Measurements from ENCODE around the gene SPATA31D3. TPM values are rescaled to one million over a fixed set of nuclear protein-coding genes. Genes with fewer than 3 reads are reported as not detected.

The SPATA31D3 gene
- total and polyA plus RNA-seq, 4 donors, result 0.02 TPM; not detected in 3

DNA sequence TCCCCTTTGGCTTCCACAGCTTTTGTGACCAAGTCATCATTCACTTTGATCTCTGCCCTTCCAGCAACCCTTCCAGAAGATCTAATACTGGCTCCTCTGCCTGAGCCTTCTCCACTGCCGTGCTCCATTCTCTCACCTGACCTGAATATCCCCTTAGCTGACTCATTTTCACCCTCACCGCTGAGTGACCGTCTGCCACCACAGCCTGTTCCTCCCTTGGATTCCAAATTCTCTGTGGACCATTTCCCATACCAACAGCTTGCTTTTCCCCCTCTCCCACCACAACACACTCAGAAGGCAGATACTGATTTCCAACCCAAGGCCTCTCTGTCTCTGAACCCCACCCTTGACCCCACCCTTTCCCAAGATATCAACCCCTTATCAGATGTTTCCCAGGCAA lies 24.7 kb downstream of the SPATA31D3 start:
- no peaks in the 10 kb centered on the region for H3K36me3 ChIP-seq (ENCODE audit: control insufficient read depth in 4 of 4, insufficient read depth in 4 of 4, low read length in 4 of 4)
- H3K9ac ChIP-seq (ENCODE audit: insufficient read depth in 1 of 2, low read length in 2 of 2), result no peak overlapping the region
- 90 to 98% methylated on average over 3 of the region's 3 CpGs for WGBS, 2 donors
- TF ChIP-seq, protein P1, sequence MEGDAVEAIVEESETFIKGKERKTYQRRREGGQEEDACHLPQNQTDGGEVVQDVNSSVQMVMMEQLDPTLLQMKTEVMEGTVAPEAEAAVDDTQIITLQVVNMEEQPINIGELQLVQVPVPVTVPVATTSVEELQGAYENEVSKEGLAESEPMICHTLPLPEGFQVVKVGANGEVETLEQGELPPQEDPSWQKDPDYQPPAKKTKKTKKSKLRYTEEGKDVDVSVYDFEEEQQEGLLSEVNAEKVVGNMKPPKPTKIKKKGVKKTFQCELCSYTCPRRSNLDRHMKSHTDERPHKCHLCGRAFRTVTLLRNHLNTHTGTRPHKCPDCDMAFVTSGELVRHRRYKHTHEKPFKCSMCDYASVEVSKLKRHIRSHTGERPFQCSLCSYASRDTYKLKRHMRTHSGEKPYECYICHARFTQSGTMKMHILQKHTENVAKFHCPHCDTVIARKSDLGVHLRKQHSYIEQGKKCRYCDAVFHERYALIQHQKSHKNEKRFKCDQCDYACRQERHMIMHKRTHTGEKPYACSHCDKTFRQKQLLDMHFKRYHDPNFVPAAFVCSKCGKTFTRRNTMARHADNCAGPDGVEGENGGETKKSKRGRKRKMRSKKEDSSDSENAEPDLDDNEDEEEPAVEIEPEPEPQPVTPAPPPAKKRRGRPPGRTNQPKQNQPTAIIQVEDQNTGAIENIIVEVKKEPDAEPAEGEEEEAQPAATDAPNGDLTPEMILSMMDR (IDR thresholded peaks at IDR 0.05; ENCODE audit: control extremely low read depth, extremely low read depth), result no peak
- H3K4me1 ChIP-seq (ENCODE audit: control insufficient read depth in 5 of 5, insufficient read depth in 5 of 5, low read length in 5 of 5), result no peaks in the 10 kb centered on the region
- ATAC-seq (ENCODE audit: insufficient read depth, low FRiP score) (no peak), DNase-seq (no peak)
- H3K4me3 ChIP-seq, result no peak overlapping the region
- H3K27me3 ChIP-seq (ENCODE audit: control insufficient read depth in 3 of 3, insufficient read depth in 3 of 3, low read length in 2 of 3), result no peaks in the 10 kb centered on the region
- no peak overlapping the region for H3K27ac ChIP-seq (ENCODE audit: low read depth in 1 of 2, low read length in 1 of 2)
- peaks cover 0 to 3% (median under 1%) of the 10 kb centered on the region in 4 donors for H3K9me3 ChIP-seq (ENCODE audit: control insufficient read depth in 4 of 4, insufficient read depth in 3 of 4, low read length in 3 of 4)

- no peaks in the 10 kb centered on the region for H3K4me1 ChIP-seq (ENCODE audit: control insufficient read depth in 5 of 5, insufficient read depth in 5 of 5, low read length in 5 of 5)
- no peak overlapping the region for H3K4me3 ChIP-seq
- DNase-seq (no peak), ATAC-seq (ENCODE audit: insufficient read depth, low FRiP score) (no peak)
- no peaks in the 10 kb centered on the region for H3K36me3 ChIP-seq (ENCODE audit: control insufficient read depth in 4 of 4, insufficient read depth in 4 of 4, low read length in 4 of 4)
- TF ChIP-seq, protein P1 (IDR thresholded peaks at IDR 0.05; ENCODE audit: control extremely low read depth, extremely low read depth), result no peak
- no peak overlapping the region for H3K27ac ChIP-seq (ENCODE audit: low read depth in 1 of 2, low read length in 1 of 2)
- no peak overlapping the region for H3K9ac ChIP-seq (ENCODE audit: insufficient read depth in 1 of 2, low read length in 2 of 2)
- peaks cover 0 to 13% (median 4%) of the 10 kb centered on the region in 4 donors for H3K9me3 ChIP-seq (ENCODE audit: control insufficient read depth in 4 of 4, insufficient read depth in 3 of 4, low read length in 3 of 4)
- no peaks in the 10 kb centered on the region for H3K27me3 ChIP-seq (ENCODE audit: control insufficient read depth in 3 of 3, insufficient read depth in 3 of 3, low read length in 2 of 3)
Observed at GRCh38 chr9:81969971-81970370, 26.7 kb downstream of the SPATA31D3 start.

- peaks cover 0 to 12% (median 4%) of the 10 kb centered on the region in 4 donors for H3K9me3 ChIP-seq (ENCODE audit: control insufficient read depth in 4 of 4, insufficient read depth in 3 of 4, low read length in 3 of 4)
- H3K4me3 ChIP-seq, result no peak overlapping the region
- no peak overlapping the region for H3K27ac ChIP-seq (ENCODE audit: low read depth in 1 of 2, low read length in 1 of 2)
Observed at GRCh38 chr9:81971727-81972126, 28.4 kb downstream of the SPATA31D3 start.

GRCh38 chr9:81974764-81975163 lies 31.5 kb downstream of the SPATA31D3 start:
- TF ChIP-seq, protein P1 (IDR thresholded peaks at IDR 0.05; ENCODE audit: control extremely low read depth, extremely low read depth), result no peak
- no peak overlapping the region for H3K4me3 ChIP-seq
- 88 to 91% methylated on average over 5 of the region's 5 CpGs for WGBS, 2 donors
- no peaks in the 10 kb centered on the region for H3K4me1 ChIP-seq (ENCODE audit: control insufficient read depth in 5 of 5, insufficient read depth in 5 of 5, low read length in 5 of 5)
- H3K27ac ChIP-seq (ENCODE audit: low read depth in 1 of 2, low read length in 1 of 2), result no peak overlapping the region
- DNase-seq (no peak), ATAC-seq (ENCODE audit: insufficient read depth, low FRiP score) (no peak)
- no peak overlapping the region for H3K9ac ChIP-seq (ENCODE audit: insufficient read depth in 1 of 2, low read length in 2 of 2)
- no peaks in the 10 kb centered on the region for H3K36me3 ChIP-seq (ENCODE audit: control insufficient read depth in 4 of 4, insufficient read depth in 4 of 4, low read length in 4 of 4)
- H3K27me3 ChIP-seq (ENCODE audit: control insufficient read depth in 3 of 3, insufficient read depth in 3 of 3, low read length in 2 of 3), result no peaks in the 10 kb centered on the region
- peaks cover 0 to 12% (median 5%) of the 10 kb centered on the region in 4 donors for H3K9me3 ChIP-seq (ENCODE audit: control insufficient read depth in 4 of 4, insufficient read depth in 3 of 4, low read length in 3 of 4)

More at GRCh38 chr9:81971727-81972126, 28.4 kb downstream of the SPATA31D3 start:
- H3K27me3 ChIP-seq (ENCODE audit: control insufficient read depth in 3 of 3, insufficient read depth in 3 of 3, low read length in 2 of 3), result no peaks in the 10 kb centered on the region
- H3K9ac ChIP-seq (ENCODE audit: insufficient read depth in 1 of 2, low read length in 2 of 2), result no peak overlapping the region
- no peaks in the 10 kb centered on the region for H3K36me3 ChIP-seq (ENCODE audit: control insufficient read depth in 4 of 4, insufficient read depth in 4 of 4, low read length in 4 of 4)
- ATAC-seq (ENCODE audit: insufficient read depth, low FRiP score) (no peak), DNase-seq (no peak)
- TF ChIP-seq, protein P1 (IDR thresholded peaks at IDR 0.05; ENCODE audit: control extremely low read depth, extremely low read depth), result no peak
- no peaks in the 10 kb centered on the region for H3K4me1 ChIP-seq (ENCODE audit: control insufficient read depth in 5 of 5, insufficient read depth in 5 of 5, low read length in 5 of 5)

All from lung (tissue), 12 donors.